ENCODE results near the gene STN1.
A peak's percentile ranks its signal among the peaks of the same experiment; 100 is the strongest.

Gene STN1

DNA sequence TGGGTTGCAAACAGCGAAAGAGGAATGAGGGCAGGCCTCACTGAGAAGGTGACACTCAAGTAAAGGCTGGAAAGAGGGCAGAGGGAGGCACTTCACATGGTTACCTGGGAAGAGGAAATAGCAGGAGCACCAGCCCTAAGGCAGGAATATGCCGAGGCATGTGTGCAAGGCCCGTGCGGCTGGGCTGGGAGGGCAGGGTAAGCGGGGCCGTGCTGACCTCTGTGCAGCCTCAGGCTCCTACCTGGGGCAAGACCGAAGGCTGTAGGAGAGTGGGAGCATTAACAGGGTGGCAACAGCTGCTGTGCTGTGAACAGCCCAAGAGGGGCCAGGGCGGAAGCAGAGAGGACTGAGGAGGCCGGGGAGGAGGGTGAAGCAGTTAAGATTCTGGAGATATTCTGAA, 38.6 kb downstream of the STN1 start:
- no peak for DNase-seq

DNA sequence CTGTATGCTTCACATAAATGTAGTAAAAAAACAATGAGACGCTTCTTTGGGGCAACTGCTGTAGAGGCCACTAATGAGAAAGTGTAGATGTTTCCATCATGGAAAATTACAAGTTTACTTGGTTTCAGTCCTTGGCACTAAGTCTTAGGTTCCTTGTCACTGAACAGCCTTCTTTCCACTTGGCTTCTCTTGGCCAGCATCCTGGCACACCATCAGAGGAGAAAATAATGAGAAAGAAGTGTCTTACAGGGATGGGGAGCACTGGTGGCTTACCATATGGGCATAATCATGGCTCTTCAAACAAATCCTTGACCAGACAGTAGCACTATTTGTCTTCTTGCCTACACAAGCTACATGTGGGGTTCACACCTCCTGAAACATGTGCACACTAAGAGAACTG, 40.1 kb downstream of the STN1 start:
- no peak for DNase-seq
- TF ChIP-seq POLR2A (IDR thresholded peaks at IDR 0.05; ENCODE audit: low read length), result no peak
- no peak for TF ChIP-seq GATA1 (IDR thresholded peaks at IDR 0.05; ENCODE audit: low read depth, low read length)

More for the DNA sequence above, 38.6 kb downstream of the STN1 start:
- TF ChIP-seq POLR2A (IDR thresholded peaks at IDR 0.05; ENCODE audit: low read length), result no peak

DNA sequence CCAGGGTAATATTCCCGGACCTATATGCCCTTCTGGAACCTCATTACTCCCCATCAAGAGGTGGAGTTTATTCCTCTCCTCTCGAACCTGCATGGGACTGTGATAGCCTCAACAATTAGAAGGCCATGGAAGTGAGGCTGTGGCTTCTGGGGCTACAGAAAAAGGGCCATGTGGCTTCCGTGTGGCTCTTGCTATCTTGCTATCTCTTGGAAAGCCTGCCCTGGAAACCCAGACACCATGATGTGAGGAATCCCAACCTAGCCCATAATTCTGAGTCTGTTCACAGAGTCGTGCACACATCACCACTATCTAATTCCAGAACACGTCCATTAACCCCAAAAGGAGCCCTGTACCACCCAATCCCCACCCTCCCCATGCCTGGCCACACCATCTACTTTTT, 41.8 kb downstream of the STN1 start:
- DNase-seq, result no peak
- TF ChIP-seq GATA1 (IDR thresholded peaks at IDR 0.05; ENCODE audit: low read depth, low read length), result no peak
- no peak for TF ChIP-seq POLR2A (IDR thresholded peaks at IDR 0.05; ENCODE audit: low read length)

DNA sequence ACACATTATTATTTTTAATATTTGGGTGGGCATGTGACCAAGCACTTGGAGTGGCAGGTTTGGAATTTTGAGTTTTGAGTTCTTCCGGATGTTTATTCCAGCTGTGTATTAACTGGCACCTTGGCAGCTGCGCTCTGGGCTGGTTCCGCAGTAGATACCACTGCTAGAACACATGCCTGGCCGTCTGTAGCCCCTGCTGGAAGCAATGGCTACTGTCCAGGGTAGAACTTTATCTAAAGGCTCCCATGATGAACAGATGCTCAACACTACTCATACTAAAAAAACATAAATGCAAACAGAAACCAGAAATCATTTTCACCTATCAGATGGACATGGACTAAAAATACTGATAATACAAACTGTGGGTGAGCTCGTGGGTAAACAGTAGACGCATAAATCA, 43.3 kb downstream of the STN1 start:
- no peak for DNase-seq
- no peak for TF ChIP-seq GATA1 (IDR thresholded peaks at IDR 0.05; ENCODE audit: low read depth, low read length)
- no peak for TF ChIP-seq POLR2A (IDR thresholded peaks at IDR 0.05; ENCODE audit: low read length)

DNA sequence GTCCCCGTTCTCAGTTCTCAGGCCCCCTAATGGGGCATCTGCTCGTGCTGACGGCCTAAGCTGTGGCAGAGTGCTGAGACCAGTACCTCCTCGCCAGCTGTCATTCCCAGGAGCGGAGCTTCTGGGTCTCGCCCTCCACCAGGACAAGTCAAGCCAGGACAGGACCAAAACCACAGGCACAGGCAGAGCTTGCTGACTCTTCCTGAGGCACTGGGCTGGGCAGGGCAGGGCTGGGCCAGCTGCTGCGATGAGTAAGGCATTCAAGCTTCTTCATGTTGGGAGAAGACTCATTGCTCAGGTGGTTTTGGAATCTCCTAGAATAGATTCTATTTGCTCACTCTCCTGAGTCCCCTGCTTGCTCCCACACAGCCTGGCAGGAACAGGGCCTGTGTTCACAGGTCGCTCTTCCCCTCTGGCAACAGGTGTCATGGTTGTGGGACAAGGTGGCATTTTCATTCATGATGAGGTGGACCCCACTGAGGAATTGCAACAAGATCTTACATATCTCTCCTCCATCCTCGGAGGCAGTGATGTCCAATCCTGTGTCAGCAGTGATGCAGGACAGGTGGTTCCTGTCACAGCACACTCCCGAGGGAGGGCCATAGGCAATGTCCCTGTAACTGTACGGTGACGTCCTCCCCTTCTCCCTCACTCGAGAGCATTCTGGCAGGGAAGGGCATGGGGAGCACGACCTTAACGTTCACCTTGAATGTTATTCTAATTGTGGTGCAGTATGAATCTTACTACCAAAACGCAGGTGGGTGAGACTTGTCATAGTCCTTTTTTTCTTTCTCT, 45.6 kb downstream of the STN1 start:
- DNase-seq, result no peak
- TF ChIP-seq POLR2A (IDR thresholded peaks at IDR 0.05; ENCODE audit: low read length) (no peak), GATA1 (IDR thresholded peaks at IDR 0.05; ENCODE audit: low read depth, low read length) (no peak)

DNA sequence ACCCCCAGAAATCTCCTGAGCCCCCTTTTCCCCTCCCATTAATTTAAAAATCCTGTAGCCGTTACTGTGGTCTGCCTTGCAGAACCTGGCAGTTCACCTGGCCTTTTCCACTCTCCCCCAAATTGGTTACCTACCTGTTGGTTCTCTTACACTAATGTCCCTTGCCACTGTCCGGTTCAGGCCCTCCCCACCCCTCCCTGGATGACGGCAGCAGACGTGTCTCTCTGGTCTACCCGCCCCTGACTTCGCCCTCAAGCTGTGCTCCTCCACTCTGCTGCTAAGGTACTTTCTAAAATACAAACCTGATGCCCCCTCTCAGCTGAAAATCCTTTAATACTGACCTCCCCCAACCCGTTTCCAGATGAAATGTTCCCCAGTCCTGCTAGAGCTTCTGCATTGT, 47.0 kb downstream of the STN1 start:
- no peak for DNase-seq
- no peak for TF ChIP-seq GATA1 (IDR thresholded peaks at IDR 0.05; ENCODE audit: low read depth, low read length)
- TF ChIP-seq POLR2A (IDR thresholded peaks at IDR 0.05; ENCODE audit: low read length), result no peak

DNA sequence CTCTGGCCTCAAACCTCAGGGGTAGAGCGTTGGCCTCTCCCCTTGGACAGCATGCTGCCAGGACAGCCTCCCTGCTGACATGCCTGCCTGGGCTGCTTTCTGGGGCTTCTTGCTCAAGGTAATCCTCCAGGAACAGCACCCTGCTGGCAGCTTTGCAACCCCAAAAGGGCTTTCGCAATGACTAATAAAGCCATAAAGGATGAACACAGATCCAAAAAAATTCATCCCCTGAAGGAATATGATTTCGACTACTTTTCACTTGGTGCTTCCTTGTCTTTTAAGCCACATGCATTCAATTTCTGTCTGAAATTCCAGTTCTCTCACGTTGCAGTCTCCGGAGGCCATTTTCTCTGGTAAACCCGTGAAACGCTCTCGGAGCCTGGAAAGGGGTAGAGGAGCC, 47.5 kb downstream of the STN1 start:
- TF ChIP-seq GATA1 (IDR thresholded peaks at IDR 0.05; ENCODE audit: low read depth, low read length) (no peak), POLR2A (IDR thresholded peaks at IDR 0.05; ENCODE audit: low read length) (no peak)
- DNase-seq, result no peak

DNA sequence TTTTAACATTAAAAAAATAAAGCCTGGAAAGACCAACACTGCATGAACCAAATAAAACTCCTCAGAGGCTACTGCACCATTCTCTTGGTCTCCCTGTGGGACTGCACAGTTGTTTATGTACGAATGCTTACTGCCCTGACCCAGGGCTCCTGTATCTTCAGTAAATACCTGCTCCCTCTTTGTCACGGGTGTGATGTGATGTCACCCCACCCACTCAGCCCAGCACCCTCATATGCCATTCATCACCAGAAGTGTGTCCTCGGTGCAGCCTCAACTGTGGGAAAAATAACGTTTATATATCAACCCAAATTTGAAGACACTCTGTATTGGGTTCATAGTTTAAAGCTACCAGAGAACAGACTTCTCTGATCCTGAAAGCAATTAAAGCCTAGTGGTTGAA, 48.6 kb downstream of the STN1 start:
- DNase-seq, result no peak
- TF ChIP-seq GATA1 (IDR thresholded peaks at IDR 0.05; ENCODE audit: low read depth, low read length), result no peak
- TF ChIP-seq POLR2A (IDR thresholded peaks at IDR 0.05; ENCODE audit: low read length), result no peak

DNA sequence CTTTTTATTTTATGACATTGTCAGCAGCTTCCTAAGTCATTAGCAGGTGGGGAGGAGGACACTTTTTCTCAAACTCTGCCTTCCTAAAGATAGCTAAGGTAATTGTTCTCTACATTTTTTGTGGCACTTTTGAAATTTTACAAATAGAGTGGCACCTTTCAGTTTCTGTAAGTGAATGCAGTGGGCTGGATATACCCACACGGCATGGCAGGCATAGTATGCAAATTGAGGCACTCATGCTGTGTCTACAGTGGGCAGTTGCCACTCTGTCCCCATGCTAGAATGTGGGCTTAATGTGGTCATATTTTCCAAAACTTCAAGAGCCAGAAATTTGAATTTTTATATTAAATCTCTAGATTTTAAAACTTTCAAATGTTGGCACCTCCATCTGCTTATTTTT, 49.8 kb downstream of the STN1 start:
- TF ChIP-seq POLR2A (IDR thresholded peaks at IDR 0.05; ENCODE audit: low read length) (no peak), GATA1 (IDR thresholded peaks at IDR 0.05; ENCODE audit: low read depth, low read length) (no peak)
- no peak for DNase-seq

DNA sequence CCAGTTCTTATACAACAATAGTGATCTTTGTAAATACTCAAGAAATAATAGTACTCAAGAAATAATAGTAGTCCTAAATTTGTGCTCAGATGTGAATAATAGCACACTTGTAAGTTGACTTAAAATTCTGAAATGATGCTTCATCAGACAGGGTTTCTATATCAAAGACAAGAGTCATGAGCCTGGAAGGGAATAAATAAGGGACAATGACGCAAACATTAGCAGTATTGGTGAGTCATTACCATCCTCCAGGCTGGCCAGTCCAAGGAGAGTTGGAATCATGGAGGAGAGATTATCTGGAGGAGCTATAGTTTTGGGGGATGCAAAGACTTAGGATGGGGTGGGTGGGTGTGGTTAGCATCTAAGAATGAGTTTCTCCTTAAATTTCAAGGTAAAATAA, 56.5 kb downstream of the STN1 start:
- no peak for TF ChIP-seq GATA1 (IDR thresholded peaks at IDR 0.05; ENCODE audit: low read depth, low read length)
- no peak for TF ChIP-seq POLR2A (IDR thresholded peaks at IDR 0.05; ENCODE audit: low read length)

DNA sequence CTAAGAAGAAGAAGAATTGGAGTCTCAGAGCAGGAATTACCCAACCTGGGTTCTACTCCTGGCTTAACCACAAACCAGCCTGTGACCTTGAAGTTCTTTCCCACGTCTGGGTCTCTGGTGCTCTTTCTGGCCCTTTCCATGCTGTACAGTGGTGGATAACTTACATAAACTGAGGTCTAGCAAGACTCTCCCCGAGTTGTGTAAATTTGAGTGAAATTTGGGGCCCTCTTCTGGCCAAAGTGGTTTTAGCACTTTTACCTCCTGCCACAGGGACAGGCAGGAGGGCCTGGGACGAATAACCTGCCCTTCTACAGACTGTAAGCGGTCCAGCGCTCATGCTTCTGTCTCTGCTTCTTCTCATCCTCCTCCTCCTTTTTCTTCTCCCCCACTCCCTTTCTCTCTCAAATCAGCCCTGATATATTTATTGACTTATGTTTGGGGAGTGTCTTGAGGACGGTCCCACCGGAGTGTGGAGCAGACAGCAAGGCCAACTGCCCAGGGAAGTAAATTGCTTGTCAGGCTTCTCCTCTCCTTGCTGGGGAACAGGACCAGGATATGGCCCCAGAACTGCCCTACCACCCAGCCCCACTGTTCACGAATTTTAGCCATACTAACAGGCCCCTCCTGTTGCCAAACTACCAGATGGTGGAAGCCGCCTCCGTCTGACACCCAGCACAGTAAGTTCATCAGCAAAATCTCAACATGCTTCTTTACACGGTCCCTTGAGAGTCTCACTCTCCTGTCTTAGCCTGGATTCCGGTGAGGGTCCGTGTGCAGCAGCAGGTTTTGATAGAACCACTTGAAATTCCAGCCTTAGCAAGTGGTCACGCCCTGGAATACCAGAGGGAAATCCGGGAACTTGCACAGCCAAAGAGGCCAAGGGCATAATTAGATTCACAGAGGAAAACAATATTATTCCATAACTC, 58.6 kb downstream of the STN1 start:
- no peak for TF ChIP-seq POLR2A (IDR thresholded peaks at IDR 0.05; ENCODE audit: low read length)
- no peak for TF ChIP-seq GATA1 (IDR thresholded peaks at IDR 0.05; ENCODE audit: low read depth, low read length)
- DNase-seq, result peak; percentile 39 to 63

More for the DNA sequence above, 56.5 kb downstream of the STN1 start:
- no peak for DNase-seq

DNA sequence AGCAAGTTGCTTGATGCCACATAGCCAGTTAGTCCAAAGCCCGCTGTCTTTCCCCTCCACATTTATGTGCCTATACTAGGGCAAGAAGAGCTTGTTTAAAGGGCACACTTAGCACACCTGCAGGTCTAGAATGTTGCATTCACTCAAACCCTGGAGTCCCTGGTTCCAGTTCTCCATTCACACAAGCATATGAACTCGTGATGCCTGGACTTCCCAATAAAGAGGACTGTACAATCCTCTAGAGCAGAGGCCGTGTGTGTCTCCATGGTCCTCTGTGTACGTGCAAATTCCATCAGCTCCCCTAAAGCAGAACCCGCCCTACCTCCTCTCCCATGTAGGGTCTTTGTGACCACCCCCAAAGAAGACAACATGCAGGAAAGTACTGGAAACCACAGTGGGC, 59.6 kb downstream of the STN1 start:
- no peak for DNase-seq
- TF ChIP-seq GATA1 (IDR thresholded peaks at IDR 0.05; ENCODE audit: low read depth, low read length), result no peak
- no peak for TF ChIP-seq POLR2A (IDR thresholded peaks at IDR 0.05; ENCODE audit: low read length)

DNA sequence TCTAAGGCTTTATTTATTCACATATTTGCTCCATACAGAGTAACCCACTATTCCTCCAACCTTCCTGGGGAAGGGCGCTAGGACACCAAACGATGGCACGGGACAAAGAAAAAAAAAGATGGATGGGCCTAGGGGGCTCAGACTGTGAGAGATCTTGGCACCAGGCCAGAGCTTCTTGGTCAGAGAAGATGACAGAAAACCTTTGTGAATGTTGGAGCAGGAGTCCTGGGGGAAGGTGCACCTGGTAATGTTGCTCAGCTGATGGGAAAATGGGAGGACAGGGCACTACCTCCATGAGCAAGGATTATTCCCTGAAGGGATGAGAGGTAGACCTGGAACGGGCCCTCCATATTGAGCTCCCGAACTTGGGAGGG, 61.2 kb downstream of the STN1 start:
- no peak for DNase-seq
- TF ChIP-seq POLR2A (IDR thresholded peaks at IDR 0.05; ENCODE audit: low read length), result no peak
- TF ChIP-seq GATA1 (IDR thresholded peaks at IDR 0.05; ENCODE audit: low read depth, low read length), result no peak

Measured in erythroblast (primary cell).